HG03565 (cell line): ENCODE data around the gene GARIN5B.
A peak's percentile ranks its signal among the peaks of the same experiment; 100 is the strongest.

Source experiments
- ATAC-seq: cut with Tn5 transposase; IDR thresholded peaks from one replicate; pipeline ENCODE4 v1.9.1; 2021; ENCODE audit warnings: mild to moderate bottlenecking, moderate library complexity; ENCODE audit not compliant: unreplicated experiment

Gene GARIN5B

GRCh38 chr19:55389386-55390317 is 26.6 kb upstream of the GARIN5B start:
- ATAC-seq: no peak

- ATAC-seq: no peak
Measured at GRCh38 chr19:55387736-55388497, 24.9 kb upstream of the GARIN5B start.

GRCh38 chr19:55386493-55386971 is 23.5 kb upstream of the GARIN5B start:
- ATAC-seq: no peak

GRCh38 chr19:55385724-55386492 is 22.8 kb upstream of the GARIN5B start, which contains the start of gene RPL28:
TSS of gene RPL28 (plus strand) at chr19:55385932. CDS start at chr19:55386358, 426 bp downstream.
- ATAC-seq: peak; percentile 70

- ATAC-seq: peak; percentile 33
Measured at GRCh38 chr19:55384920-55385723, 22.1 kb upstream of the GARIN5B start.

GRCh38 chr19:55384131-55384919 is 21.3 kb upstream of the GARIN5B start, which contains the start of gene TMEM238:
TSS of gene TMEM238 (minus strand) at chr19:55384292. CDS start at chr19:55384259, 33 bp downstream.
- no peak for ATAC-seq

GRCh38 chr19:55383279-55384130 is 20.4 kb upstream of the GARIN5B start:
- ATAC-seq: no peak

- no peak for ATAC-seq
Measured at GRCh38 chr19:55382522-55383054, 19.5 kb upstream of the GARIN5B start.

GRCh38 chr19:55382013-55382412 is 19.0 kb upstream of the GARIN5B start:
- no peak for ATAC-seq

- ATAC-seq: no peak
Measured at GRCh38 chr19:55379174-55379573, 16.1 kb upstream of the GARIN5B start.

- ATAC-seq: no peak
Measured at GRCh38 chr19:55377356-55378131, 14.5 kb upstream of the GARIN5B start.

- ATAC-seq: no peak
Measured at GRCh38 chr19:55376241-55376933, 13.3 kb upstream of the GARIN5B start, which contains the start of gene TMEM190. TSS of gene TMEM190 (plus strand) at chr19:55376826. CDS start at chr19:55376854, 28 bp downstream.

GRCh38 chr19:55373993-55374757 is 11.1 kb upstream of the GARIN5B start:
- ATAC-seq: no peak

- no peak for ATAC-seq
Measured at GRCh38 chr19:55373306-55373992, 10.4 kb upstream of the GARIN5B start.
